Spleen (tissue), 11 donors: Measurements from ENCODE around the gene STK4. TPM values are rescaled to one million over a fixed set of nuclear protein-coding genes. Genes with fewer than 3 reads are reported as not detected.

ENCODE experiments used
- DNase-seq: peaks from one replicate; pipeline ENCODE4 v3.0.0-alpha.2; 2020
- H3K27ac ChIP-seq, 8 donors: fragments of 200-600 bp; sonication (generic) in 7 of 8; 1 replicate in 4 of 8; 2 replicates in 4 of 8; pipeline versions ENCODE4 v1.5.0 to v1.8.0; 2016 to 2021; ENCODE audit warnings: inconsistent platforms in 4 of 8, mild to moderate bottlenecking in 4 of 8, moderate library complexity in 1 of 8
- H3K27me3 ChIP-seq, 7 donors: fragments of 200-600 bp; sonication (generic) in 6 of 7; replicated peaks in 1 of 7; 1 replicate in 4 of 7; 2 replicates in 3 of 7; pipeline versions ENCODE4 v1.5.0 to v1.8.0; 2016 to 2021; ENCODE audit warnings: inconsistent platforms in 3 of 7, mild to moderate bottlenecking in 1 of 7
- H3K36me3 ChIP-seq, 6 donors: fragments of 200-600 bp; sonication (generic) in 5 of 6; 1 replicate in 4 of 6; 2 replicates in 2 of 6; pipeline versions ENCODE4 v1.5.0 to v1.8.0; 2016 to 2021; ENCODE audit warnings: inconsistent platforms in 2 of 6
- H3K4me1 ChIP-seq, 6 donors: fragments of 200-600 bp; sonication (generic) in 5 of 6; 1 replicate in 3 of 6; 2 replicates in 3 of 6; pipeline versions ENCODE4 v1.5.0 to v1.8.0; 2016 to 2021; ENCODE audit warnings: inconsistent platforms in 3 of 6
- H3K4me3 ChIP-seq, 8 donors: fragments of 200-600 bp; sonication (generic) in 7 of 8; 1 replicate in 4 of 8; 2 replicates in 4 of 8; pipeline versions ENCODE4 v1.5.0 to v1.8.0; 2016 to 2021; ENCODE audit warnings: inconsistent platforms in 4 of 8, mild to moderate bottlenecking in 4 of 8, moderate library complexity in 2 of 8
- H3K9me3 ChIP-seq, 8 donors: fragments of 200-600 bp; sonication (generic) in 7 of 8; 1 replicate in 4 of 8; 2 replicates in 4 of 8; pipeline versions ENCODE4 v1.5.0 to v1.8.0; 2016 to 2021; ENCODE audit warnings: inconsistent platforms in 4 of 8
- CTCF ChIP-seq, 11 experiments: fragments of 200-600 bp in 7 of 11; fragments of 450-650 bp in 4 of 11; sonication (generic) in 4 of 11; IDR thresholded peaks in 8 of 11; conservative IDR thresholded peaks in 3 of 11; 1 replicate in 7 of 11; 2 replicates in 4 of 11; pipeline versions ENCODE4 v1.4.0 to v1.8.0; 2016 to 2021; ENCODE audit warnings: antibody characterized with exemption in 11 of 11, inconsistent platforms in 4 of 11, mild to moderate bottlenecking in 1 of 11
- POLR2A ChIP-seq, 3 donors: fragments of 450-650 bp; IDR thresholded peaks; one replicate each; pipeline ENCODE4 v1.5.1; 2017; ENCODE audit warnings: antibody characterized with exemption in 3 of 3, mild to moderate bottlenecking in 1 of 3
- POLR2AphosphoS5 ChIP-seq, 3 donors: sonication (generic); formaldehyde crosslinking; IDR thresholded peaks; one replicate each; pipeline ENCODE4 v1.5.1; 2017; ENCODE audit warnings: antibody characterized with exemption in 3 of 3
- WGBS, 5 donors: extraction: QIAGEN DNeasy Blood & Tissue Kit in 3 of 5; methylation state at CpG; one replicate each; pipeline versions ENCODE4 v1.1.5 to v1.1.7; 2013 to 2018; 5-methylcytosine and 5-hydroxymethylcytosine counted together
- intact Hi-C: fragments of 100-400 bp; cut with DNase I; formaldehyde crosslinking; loops from one replicate; pipeline ENCODE4 v1.15.0; 2023; ENCODE audit warnings: low total_unique reads
- polyA plus RNA-seq, 3 donors: library from polyadenylated mRNA; stranded (reverse); fragments of 200-250 nt; gene quantifications; one replicate each; pipeline ENCODE4 v1.2.1, GENCODE V29; 2013
- total RNA-seq, 7 donors: library from RNA; depleted of rRNA in 3 of 7; stranded (reverse); fragments of >200 nt in 3 of 7; fragmentation: NEBNext Ultra II Directional in 4 of 7; extraction: Animal tissue kit (Norgen Biotek cat#: 25700) in 4 of 7; gene quantifications; one replicate each; pipeline versions ENCODE4 v1.1.0 to v1.2.1, GENCODE V29; 2016 to 2021
- donor health status: healthy with polysubstance abuse.
- donor health status: DM: no; HTN: no; CAD: no; lungs with moderate emphysema.
- donor health status: DM: no; HTN: no; CAD: no.
- donor health status: Bipolar disorder and iron deficiency.
- donor health status: healthy.
- donor health status: DM: no; HTN: no; CAD: no.
- donor health status: DM: yes; HTN: yes; CAD: no.

Gene STK4
- total and polyA plus RNA-seq, 10 donors, result 19.0 to 241 (median 124) TPM

GRCh38 chr20:45109634-45110033, 143.3 kb downstream of the STK4 start:
- H3K4me1 ChIP-seq, result no peaks in the 10 kb centered on the region
- DNase-seq, result no peak
- WGBS, 5 donors, result 73 to 87% (median 85%) methylated on average over 7 to 8 of the region's 8 CpGs
- H3K27me3 ChIP-seq, result peaks cover 0 to 55% (median 0%) of the 10 kb centered on the region in 7 donors
- intact Hi-C loops, result no loop called here
- no peaks in the 10 kb centered on the region for H3K9me3 ChIP-seq
- no peak overlapping the region for H3K27ac ChIP-seq
- H3K36me3 ChIP-seq, result no peaks in the 10 kb centered on the region
- H3K4me3 ChIP-seq, result no peak overlapping the region
- TF ChIP-seq POLR2A (IDR thresholded peaks at IDR 0.05) (no peak), CTCF (IDR thresholded peaks at IDR 0.05 in 8 of 11, conservative IDR thresholded peaks at IDR 0.05 in 3 of 11) (no peak), POLR2AphosphoS5 (IDR thresholded peaks at IDR 0.05) (no peak)

DNA sequence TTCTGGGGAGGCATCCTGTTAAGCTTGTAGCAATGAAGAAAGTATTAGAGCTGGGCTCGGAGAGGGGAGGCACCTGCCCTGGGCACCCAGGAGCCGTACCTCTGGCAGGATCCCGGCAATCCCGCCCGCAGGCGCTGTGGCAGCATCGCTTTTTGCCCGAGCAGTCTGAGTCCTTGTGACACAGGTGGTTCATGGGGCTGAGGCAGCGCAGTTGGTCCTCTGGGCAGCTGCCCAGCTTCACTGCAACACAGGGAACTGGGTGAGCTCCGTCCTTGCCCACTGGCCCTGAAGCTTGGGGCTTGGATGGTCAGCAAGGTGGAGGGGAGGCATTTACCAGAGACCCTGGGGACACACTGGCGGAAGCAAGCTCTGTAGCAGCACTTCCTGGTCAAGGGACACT, 144.0 kb downstream of the STK4 start:
- Histone ChIP-seq H3K9me3 (no peaks in the 10 kb centered on the region), H3K27ac (no peak overlapping the region), H3K27me3 (peaks cover 0 to 62% (median 0%) of the 10 kb centered on the region in 7 donors), H3K4me3 (no peak overlapping the region), H3K4me1 (no peaks in the 10 kb centered on the region), H3K36me3 (no peaks in the 10 kb centered on the region)
- intact Hi-C loops, result no loop called here
- no peak for DNase-seq
- TF ChIP-seq POLR2A (IDR thresholded peaks at IDR 0.05) (no peak), POLR2AphosphoS5 (IDR thresholded peaks at IDR 0.05) (no peak), CTCF (IDR thresholded peaks at IDR 0.05 in 8 of 11, conservative IDR thresholded peaks at IDR 0.05 in 3 of 11) (no peak)
- WGBS, 5 donors, result 78 to 94% (median 90%) methylated on average over 5 to 11 of the region's 11 CpGs

GRCh38 chr20:45111285-45111684, 145.0 kb downstream of the STK4 start:
- H3K27ac ChIP-seq, result no peak overlapping the region
- TF ChIP-seq POLR2A (IDR thresholded peaks at IDR 0.05), result no peak
- no peak for TF ChIP-seq POLR2AphosphoS5 (IDR thresholded peaks at IDR 0.05)
- no peak for TF ChIP-seq CTCF (IDR thresholded peaks at IDR 0.05 in 8 of 11, conservative IDR thresholded peaks at IDR 0.05 in 3 of 11)
- H3K4me1 ChIP-seq, result no peaks in the 10 kb centered on the region
- no peak for DNase-seq
- no peak overlapping the region for H3K4me3 ChIP-seq
- intact Hi-C loops, result no loop called here
- no peaks in the 10 kb centered on the region for H3K36me3 ChIP-seq
- H3K9me3 ChIP-seq, result no peaks in the 10 kb centered on the region
- H3K27me3 ChIP-seq, result peaks cover 0 to 65% (median 0%) of the 10 kb centered on the region in 7 donors
- 78 to 91% (median 81%) methylated on average over 11 of the region's 11 CpGs for WGBS, 5 donors

GRCh38 chr20:45111799-45112471, 145.6 kb downstream of the STK4 start:
- intact Hi-C loops, result no loop called here
- Histone ChIP-seq H3K27me3 (peaks cover 0 to 64% (median 0%) of the 10 kb centered on the region in 7 donors), H3K36me3 (no peaks in the 10 kb centered on the region), H3K27ac (no peak overlapping the region), H3K4me1 (no peaks in the 10 kb centered on the region), H3K4me3 (no peak overlapping the region), H3K9me3 (no peaks in the 10 kb centered on the region)
- TF ChIP-seq CTCF (IDR thresholded peaks at IDR 0.05 in 8 of 11, conservative IDR thresholded peaks at IDR 0.05 in 3 of 11), result peak in 7 of 11 experiments; percentile 17 to 59 (median 48)
- TF ChIP-seq POLR2A (IDR thresholded peaks at IDR 0.05), result no peak
- 50 to 59% (median 53%) methylated on average over 17 of the region's 17 CpGs for WGBS, 5 donors
- DNase-seq, result no peak
